AG09309 (cell line): Measurements from ENCODE around the gene CFAP57.
A peak's percentile ranks its signal among the peaks of the same experiment; 100 is the strongest.

ENCODE experiments used
- DNase-seq: peaks from one replicate; pipeline ENCODE4 v3.0.0-alpha.2; 2010; ENCODE audit warnings: low read depth
- H3K4me3 ChIP-seq: 2 replicates; pipeline ENCODE4 v1.5.1; 2011; ENCODE audit warnings: mild to moderate bottlenecking, low read depth, low read length, moderate library complexity; ENCODE audit not compliant: control insufficient read depth
- CTCF ChIP-seq: IDR thresholded peaks from 2 replicates; pipeline ENCODE4 v1.5.1; 2011; ENCODE audit warnings: mild to moderate bottlenecking, low read depth, low read length, inconsistent platforms; ENCODE audit not compliant: insufficient read depth, control insufficient read depth; ENCODE audit errors: missing control alignments

CFAP57 gene

GRCh38 chr1:43165765-43166164, 6.4 kb upstream of the CFAP57 start:
- H3K4me3 ChIP-seq: no peak overlapping the region
- TF ChIP-seq CTCF: no peak
- no peak for DNase-seq

- no peak for DNase-seq
- H3K4me3 ChIP-seq: peak overlapping the region; percentile 62
- no peak for TF ChIP-seq CTCF
These were observed 736 bp upstream of the CFAP57 start for GRCh38 chr1:43171312-43171875.

GRCh38 chr1:43172527-43172972, 420 bp downstream of the CFAP57 start:
- no peak for TF ChIP-seq CTCF
- H3K4me3 ChIP-seq: peak overlapping the region; percentile 62
- DNase-seq: peak; percentile 42

GRCh38 chr1:43174873-43175272, 2.7 kb downstream of the CFAP57 start:
- DNase-seq: no peak
- TF ChIP-seq CTCF: no peak
- H3K4me3 ChIP-seq: no peak overlapping the region

- no peak for DNase-seq
- no peak overlapping the region for H3K4me3 ChIP-seq
- TF ChIP-seq CTCF: no peak
These were observed 5.6 kb downstream of the CFAP57 start for GRCh38 chr1:43177691-43178090.

GRCh38 chr1:43184388-43184787, 12.3 kb downstream of the CFAP57 start:
- no peak for TF ChIP-seq CTCF
- DNase-seq: no peak

GRCh38 chr1:43184995-43185394, 12.9 kb downstream of the CFAP57 start:
- H3K4me3 ChIP-seq: no peak overlapping the region
- no peak for DNase-seq
- no peak for TF ChIP-seq CTCF

More at GRCh38 chr1:43184388-43184787, 12.3 kb downstream of the CFAP57 start:
- no peak overlapping the region for H3K4me3 ChIP-seq
